Activated CD8-positive, alpha-beta T cell treated with anti-CD3 and anti-CD28 coated beads, Interleukin-2, amount 10 ng/mL, durations not matched to agents 7 days and 5 days (primary cell): ENCODE results near the gene DCDC2. TPM values are rescaled to one million over a fixed set of nuclear protein-coding genes. Genes with fewer than 3 reads are reported as not detected.
A peak's percentile ranks its signal among the peaks of the same experiment; 100 is the strongest.
"Not testable (repeated sequence)": the region's sequence is repeated elsewhere in the genome, so short reads cannot be mapped to it uniquely, and the experiment has no call there.

Experiments used
- ATAC-seq: fragments of 150-1000 bp; cut with Tn5 transposase; one replicate; pipeline ENCODE4 v1.10.0; 2021; ENCODE audit warnings: moderate library complexity
- CTCF ChIA-PET: fragments of 350-600 bp; sonication (Branson Sonifier 250); formaldehyde crosslinking; loops from one replicate; lab custom pipeline; 2021; ENCODE audit warnings: antibody characterized with exemption; lab: Charles Lee
- POLR2A ChIA-PET: fragments of 350-600 bp; sonication (Branson Sonifier 250); formaldehyde crosslinking; loops from one replicate; lab custom pipeline; 2021; ENCODE audit warnings: antibody characterized with exemption; lab: Charles Lee
- DNase-seq: peaks from one replicate; pipeline ENCODE4 v3.0.0-alpha.2; 2020
- H3K27ac Mint-ChIP-seq: one replicate; pipeline ENCODE4 v1.8.0; 2021; ENCODE audit warnings: mild to moderate bottlenecking, mixed read lengths
- H3K27me3 Mint-ChIP-seq: one replicate; pipeline ENCODE4 v1.8.0; 2021; ENCODE audit warnings: low read depth, mixed read lengths
- H3K36me3 Mint-ChIP-seq: one replicate; pipeline ENCODE4 v1.8.0; 2021; ENCODE audit warnings: low read depth, mixed read lengths
- H3K4me1 Mint-ChIP-seq: one replicate; pipeline ENCODE4 v1.8.0; 2021; ENCODE audit warnings: low read depth, mixed read lengths
- H3K4me3 Mint-ChIP-seq: one replicate; pipeline ENCODE4 v1.8.0; 2021; ENCODE audit warnings: mild to moderate bottlenecking, mixed read lengths
- H3K9me3 Mint-ChIP-seq: one replicate; pipeline ENCODE4 v1.8.0; 2022; ENCODE audit warnings: mixed read lengths; ENCODE audit not compliant: insufficient read depth
- total RNA-seq, 2 experiments: library from RNA; stranded (reverse); gene quantifications; one replicate each; pipeline ENCODE4 v1.2.3, GENCODE V29; 2021

Gene DCDC2
- not detected for total RNA-seq

GRCh38 chr6:24357336-24358218 is at the start of gene DCDC2:
DCDC2 (minus strand) TSS chr6:24358059; CDS start chr6:24357750, 309 bp downstream.
- ChIA-PET POLR2A (no interaction called here), CTCF (interaction anchor here (1.6 kb wide), 1 partner anchor 74 kb away, joined by 9 read pairs; no protein-coding TSS in a partner anchor)
- ATAC-seq = peak; percentile 28
- Mint-ChIP-seq H3K9me3 (no peaks in the 10 kb centered on the region), H3K4me1 (peaks cover 21% of the 10 kb centered on the region), H3K27ac (no peak within 1 kb of the TSS), H3K27me3 (peaks cover 45% of the 10 kb centered on the region), H3K4me3 (peak within 1 kb of the TSS; percentile 53), H3K36me3 (no peaks in the 10 kb centered on the region)
- DNase-seq = peak; percentile 57

DNA sequence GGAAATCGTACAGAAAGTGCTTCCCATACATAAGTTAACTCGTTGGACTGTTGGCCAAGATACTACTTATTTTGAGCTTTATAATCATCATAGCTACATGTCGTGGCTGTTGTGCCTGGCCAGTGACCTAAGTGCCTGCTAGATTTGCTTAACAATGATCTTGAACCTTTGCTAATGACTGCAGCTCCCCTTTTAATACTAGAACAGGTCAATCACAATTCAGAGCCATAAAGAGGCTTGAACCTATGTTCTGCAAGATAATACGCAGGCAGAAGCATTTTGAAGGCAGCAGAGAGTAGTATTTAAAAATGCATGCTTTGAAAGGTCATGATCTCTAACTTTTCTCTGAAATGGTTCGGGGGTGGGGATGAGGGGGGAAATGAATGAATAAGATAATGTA is 47.4 kb upstream of the DCDC2 start:
- ChIA-PET POLR2A (interaction anchor here (1.0 kb wide), 1 partner anchor 75 kb away, joined by 3 read pairs; no protein-coding TSS in a partner anchor), CTCF (no interaction called here)
- no peak overlapping the region for H3K27ac Mint-ChIP-seq
- H3K4me1 Mint-ChIP-seq = peaks cover 31% of the 10 kb centered on the region
- no peak for DNase-seq
- ATAC-seq = no peak
- peaks cover 7% of the 10 kb centered on the region for H3K27me3 Mint-ChIP-seq
- H3K4me3 Mint-ChIP-seq = no peak overlapping the region
- no peaks in the 10 kb centered on the region for H3K9me3 Mint-ChIP-seq
- H3K36me3 Mint-ChIP-seq = peaks cover 23% of the 10 kb centered on the region

GRCh38 chr6:24403501-24403824 is 45.6 kb upstream of the DCDC2 start:
- peak overlapping the region; percentile 70 for H3K27ac Mint-ChIP-seq
- CTCF ChIA-PET = no interaction called here
- H3K4me1 Mint-ChIP-seq = peaks cover 31% of the 10 kb centered on the region
- POLR2A ChIA-PET = no interaction called here
- ATAC-seq (no peak), DNase-seq (no peak)
- H3K27me3 Mint-ChIP-seq = peaks cover 16% of the 10 kb centered on the region
- peaks cover 17% of the 10 kb centered on the region for H3K36me3 Mint-ChIP-seq
- H3K9me3 Mint-ChIP-seq = no peaks in the 10 kb centered on the region
- H3K4me3 Mint-ChIP-seq = peak overlapping the region; percentile 88

GRCh38 chr6:24402697-24403500 is 45.0 kb upstream of the DCDC2 start, which contains the start of gene MRS2:
MRS2 (plus strand) TSS chr6:24402936; CDS start chr6:24403047, 111 bp downstream.
- ChIA-PET CTCF (interaction anchor here (0.6 to 1.7 kb wide), 3 partner anchors 12 to 178 kb away, joined by 3 to 5 read pairs (median 4); no protein-coding TSS in a partner anchor), POLR2A (no interaction called here)
- Mint-ChIP-seq H3K27ac (peak within 1 kb of the TSS; percentile 70), H3K4me3 (peak within 1 kb of the TSS; percentile 88), H3K4me1 (peaks cover 31% of the 10 kb centered on the region), H3K36me3 (peaks cover 17% of the 10 kb centered on the region), H3K27me3 (peaks cover 19% of the 10 kb centered on the region), H3K9me3 (no peaks in the 10 kb centered on the region)
- DNase-seq (peak; percentile 78), ATAC-seq (peak; percentile 94)

- ChIA-PET POLR2A (no interaction called here), CTCF (interaction anchor here (1.7 kb wide), 1 partner anchor 179 kb away, joined by 5 read pairs; no protein-coding TSS in a partner anchor)
- ATAC-seq = no peak
Measured at GRCh38 chr6:24401458-24401857, 43.6 kb upstream of the DCDC2 start.

GRCh38 chr6:24400045-24401039 is 42.5 kb upstream of the DCDC2 start:
- POLR2A ChIA-PET = interaction anchor here (0.6 kb wide), 1 partner anchor 1603 kb away, joined by 3 read pairs; no protein-coding TSS in a partner anchor

More at GRCh38 chr6:24401458-24401857, 43.6 kb upstream of the DCDC2 start:
- Mint-ChIP-seq H3K27me3 (peaks cover 27% of the 10 kb centered on the region), H3K9me3 (no peaks in the 10 kb centered on the region), H3K4me1 (peaks cover 31% of the 10 kb centered on the region), H3K36me3 (peaks cover 17% of the 10 kb centered on the region), H3K4me3 (no peak overlapping the region), H3K27ac (no peak overlapping the region)
- no peak for DNase-seq

DNA sequence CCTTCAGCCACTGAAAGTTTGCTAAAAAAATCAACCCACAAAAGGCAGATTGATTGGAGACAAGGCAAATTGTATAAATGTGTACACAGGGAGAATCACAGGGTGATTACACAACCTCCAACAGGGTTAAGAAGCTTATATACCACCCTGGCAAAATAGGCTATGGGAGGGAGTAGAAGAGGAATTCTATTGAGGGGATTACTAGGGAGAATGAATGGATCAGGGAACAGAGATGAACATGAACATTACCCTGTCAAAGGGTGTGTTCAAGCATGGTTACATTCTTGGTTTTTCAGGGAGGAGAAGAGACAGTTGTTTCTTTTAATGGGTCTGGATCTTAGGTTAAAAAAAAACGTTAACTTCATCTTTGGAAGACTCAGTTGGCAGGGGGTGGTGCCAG is 39.8 kb upstream of the DCDC2 start:
- POLR2A ChIA-PET = no interaction called here
- H3K27ac Mint-ChIP-seq = no peak overlapping the region
- ATAC-seq (no peak), DNase-seq (no peak)
- peaks cover 8% of the 10 kb centered on the region for H3K4me1 Mint-ChIP-seq
- no peak overlapping the region for H3K4me3 Mint-ChIP-seq
- CTCF ChIA-PET = interaction anchor here (1.2 kb wide), 1 partner anchor 11 kb away, joined by 4 read pairs; no protein-coding TSS in a partner anchor
- no peaks in the 10 kb centered on the region for H3K9me3 Mint-ChIP-seq
- no peaks in the 10 kb centered on the region for H3K36me3 Mint-ChIP-seq
- peaks cover 35% of the 10 kb centered on the region for H3K27me3 Mint-ChIP-seq

More at GRCh38 chr6:24400045-24401039, 42.5 kb upstream of the DCDC2 start:
- Mint-ChIP-seq H3K36me3 (peaks cover 11% of the 10 kb centered on the region), H3K27me3 (peaks cover 30% of the 10 kb centered on the region), H3K4me1 (peaks cover 29% of the 10 kb centered on the region)
- CTCF ChIA-PET, H3K4me3 Mint-ChIP-seq, DNase-seq, H3K9me3 Mint-ChIP-seq, H3K27ac Mint-ChIP-seq, ATAC-seq: not testable (repeated sequence)

GRCh38 chr6:24396824-24397223 is 39.0 kb upstream of the DCDC2 start:
- Mint-ChIP-seq H3K36me3 (no peaks in the 10 kb centered on the region), H3K4me3 (no peak overlapping the region), H3K9me3 (no peaks in the 10 kb centered on the region), H3K27me3 (peaks cover 37% of the 10 kb centered on the region), H3K27ac (no peak overlapping the region), H3K4me1 (peaks cover 6% of the 10 kb centered on the region)
- DNase-seq (no peak), ATAC-seq (no peak)
- CTCF ChIA-PET = interaction anchor here (1.0 to 1.2 kb wide), 2 partner anchors 10 to 37 kb away, joined by 3 to 4 read pairs; no protein-coding TSS in a partner anchor
- POLR2A ChIA-PET = no interaction called here

DNA sequence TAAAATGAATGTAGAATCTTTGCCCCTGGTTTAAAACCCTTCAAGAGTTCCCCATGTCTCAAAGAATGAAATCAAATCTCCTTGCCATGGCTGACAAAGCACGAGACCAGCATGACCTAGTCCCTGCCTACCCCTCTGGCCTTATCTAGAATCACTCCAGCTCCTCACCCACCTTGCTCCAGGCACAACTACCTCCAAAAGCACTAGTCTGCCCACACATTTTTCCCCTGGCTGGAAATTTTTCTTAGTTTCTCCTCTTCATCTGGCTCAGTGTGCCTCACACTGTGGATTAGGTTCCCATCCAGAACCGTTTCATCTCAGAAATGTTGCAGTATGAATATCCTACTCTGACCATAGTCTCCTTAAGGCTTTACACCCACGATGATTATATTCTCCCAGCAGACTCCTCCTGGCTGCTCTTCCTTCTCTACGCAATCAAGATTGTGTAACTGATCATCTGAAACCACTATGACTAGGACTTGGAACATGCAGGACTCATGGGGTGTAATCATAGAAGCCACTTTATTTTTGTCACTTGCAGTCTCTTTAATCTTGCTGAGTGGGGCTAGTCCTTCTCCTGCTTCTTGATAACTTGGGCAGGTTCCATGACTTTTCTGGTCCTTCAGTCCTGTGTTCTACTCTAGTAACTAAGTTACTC is 37.0 kb upstream of the DCDC2 start:
- Mint-ChIP-seq H3K4me1 (peaks cover 12% of the 10 kb centered on the region), H3K36me3 (no peaks in the 10 kb centered on the region), H3K4me3 (no peak overlapping the region), H3K27ac (no peak overlapping the region), H3K9me3 (no peaks in the 10 kb centered on the region), H3K27me3 (peaks cover 29% of the 10 kb centered on the region)
- DNase-seq (no peak), ATAC-seq (no peak)
- ChIA-PET POLR2A (no interaction called here), CTCF (no interaction called here)

GRCh38 chr6:24394061-24394779 is 36.4 kb upstream of the DCDC2 start:
- POLR2A ChIA-PET = no interaction called here

More at GRCh38 chr6:24394061-24394779, 36.4 kb upstream of the DCDC2 start:
- peaks cover 25% of the 10 kb centered on the region for H3K27me3 Mint-ChIP-seq
- peaks cover 12% of the 10 kb centered on the region for H3K4me1 Mint-ChIP-seq
- ATAC-seq = no peak
- no peak overlapping the region for H3K27ac Mint-ChIP-seq
- CTCF ChIA-PET = no interaction called here
- no peaks in the 10 kb centered on the region for H3K9me3 Mint-ChIP-seq
- no peak overlapping the region for H3K4me3 Mint-ChIP-seq
- H3K36me3 Mint-ChIP-seq = no peaks in the 10 kb centered on the region
- no peak for DNase-seq
